Astrocyte (in vitro differentiated cells and primary cell): ENCODE results near the gene ARFIP1. TPM values are rescaled to one million over a fixed set of nuclear protein-coding genes. Genes with fewer than 3 reads are reported as not detected.
"Not testable (repeated sequence)": the region's sequence is repeated elsewhere in the genome, so short reads cannot be mapped to it uniquely, and the experiment has no call there.

Source experiments
- DNase-seq: peaks from one replicate; pipeline ENCODE4 v3.0.0-alpha.2; 2010; ENCODE audit warnings: low read depth
- FAIRE-seq: peaks from 2 replicates; lab custom pipeline; 2011; peaks lifted over from hg19 to GRCh38; lab: Jason Lieb, UNC
- H2AFZ ChIP-seq: 2 replicates; pipeline ENCODE4 v1.6.0; 2012; ENCODE audit warnings: low read depth, low read length, inconsistent platforms
- H3K27ac ChIP-seq: 2 replicates; pipeline ENCODE4 v1.5.1; 2011; ENCODE audit warnings: low read depth, low read length, inconsistent platforms
- H3K27me3 ChIP-seq: 2 replicates; pipeline ENCODE4 v1.6.0; 2011; ENCODE audit warnings: low read length, inconsistent platforms; ENCODE audit not compliant: insufficient read depth
- H3K36me3 ChIP-seq: 2 replicates; pipeline ENCODE4 v1.5.1; 2011; ENCODE audit warnings: low read length, inconsistent platforms; ENCODE audit not compliant: insufficient read depth
- H3K4me1 ChIP-seq: 2 replicates; pipeline ENCODE4 v1.5.1; 2011; ENCODE audit warnings: low read length, inconsistent platforms; ENCODE audit not compliant: insufficient read depth
- H3K4me2 ChIP-seq: 2 replicates; pipeline ENCODE4 v1.6.0; 2012; ENCODE audit warnings: low read length, inconsistent platforms
- H3K4me3 ChIP-seq: 2 replicates; pipeline ENCODE4 v1.5.1; 2011; ENCODE audit warnings: low read depth, mild to moderate bottlenecking, low read length, inconsistent platforms; ENCODE audit not compliant: insufficient read depth
- H3K79me2 ChIP-seq: 2 replicates; pipeline ENCODE4 v1.6.0; 2012; ENCODE audit warnings: mild to moderate bottlenecking, low read length, inconsistent platforms; ENCODE audit not compliant: insufficient read depth
- H3K9ac ChIP-seq: 2 replicates; pipeline ENCODE4 v1.6.0; 2012; ENCODE audit warnings: mild to moderate bottlenecking, low read length, inconsistent platforms
- H3K9me3 ChIP-seq: 2 replicates; pipeline ENCODE4 v1.5.1; 2012; ENCODE audit warnings: low read depth, mild to moderate bottlenecking, low read length, inconsistent platforms; ENCODE audit not compliant: insufficient read depth
- H4K20me1 ChIP-seq: 2 replicates; pipeline ENCODE4 v1.6.0; 2012; ENCODE audit warnings: low read length, inconsistent platforms; ENCODE audit not compliant: insufficient read depth
- H3K27ac Mint-ChIP-seq: one replicate; pipeline ENCODE4 v1.8.0; 2021; ENCODE audit warnings: mild to moderate bottlenecking, mixed read lengths; ENCODE audit not compliant: unreplicated experiment
- H3K27me3 Mint-ChIP-seq: one replicate; pipeline ENCODE4 v1.8.0; 2021; ENCODE audit warnings: low read depth, mixed read lengths; ENCODE audit not compliant: unreplicated experiment
- H3K36me3 Mint-ChIP-seq: one replicate; pipeline ENCODE4 v1.8.0; 2021; ENCODE audit warnings: low read depth, mixed read lengths; ENCODE audit not compliant: unreplicated experiment
- H3K4me1 Mint-ChIP-seq: one replicate; pipeline ENCODE4 v1.8.0; 2021; ENCODE audit warnings: low read depth, mixed read lengths; ENCODE audit not compliant: unreplicated experiment
- H3K4me3 Mint-ChIP-seq: one replicate; pipeline ENCODE4 v1.8.0; 2021; ENCODE audit warnings: mild to moderate bottlenecking, moderate library complexity, mixed read lengths; ENCODE audit not compliant: unreplicated experiment
- H3K9me3 Mint-ChIP-seq: one replicate; pipeline ENCODE4 v1.8.0; 2021; ENCODE audit warnings: mild to moderate bottlenecking, mixed read lengths; ENCODE audit not compliant: unreplicated experiment
- CTCF ChIP-seq: IDR thresholded peaks from 2 replicates; pipeline ENCODE4 v1.5.1; 2011; ENCODE audit warnings: low read depth, mild to moderate bottlenecking, inconsistent platforms, low read length, moderate library complexity; ENCODE audit not compliant: insufficient read depth
- EZH2 ChIP-seq: IDR thresholded peaks from 2 replicates; pipeline ENCODE4 v1.6.1; 2012; ENCODE audit warnings: mild to moderate bottlenecking, low read length, inconsistent platforms; ENCODE audit not compliant: insufficient read depth
- total RNA-seq: library from RNA; stranded (reverse); gene quantifications from 2 replicates; pipeline ENCODE4 v1.2.1, GENCODE V29; 2021

ARFIP1 gene
- total RNA-seq, 1 donor from 2014 or later: 30.7 TPM

GRCh38 chr4:152864361-152864760 is 84.6 kb downstream of the ARFIP1 start:
- FAIRE-seq: no peak
- no peak overlapping the region for H3K9ac ChIP-seq

GRCh38 chr4:152866432-152866993 is 86.8 kb downstream of the ARFIP1 start:
- H3K27ac ChIP-seq, H3K27me3 ChIP-seq, H3K9me3 ChIP-seq, H3K36me3 Mint-ChIP-seq, H3K4me3 Mint-ChIP-seq, H3K27ac Mint-ChIP-seq, H3K36me3 ChIP-seq, DNase-seq, H3K4me1 ChIP-seq, H2AFZ ChIP-seq, H3K79me2 ChIP-seq, H3K9me3 Mint-ChIP-seq, FAIRE-seq, H3K4me2 ChIP-seq, H4K20me1 ChIP-seq, H3K4me1 Mint-ChIP-seq, H3K9ac ChIP-seq, H3K27me3 Mint-ChIP-seq, H3K4me3 ChIP-seq: not testable (repeated sequence)

More at GRCh38 chr4:152864361-152864760, 84.6 kb downstream of the ARFIP1 start:
- peaks cover 4% of the 10 kb centered on the region for H3K36me3 ChIP-seq
- Mint-ChIP-seq H3K27me3 (no peaks in the 10 kb centered on the region), H3K9me3 (peaks cover 3% of the 10 kb centered on the region), H3K27ac (no peak overlapping the region), H3K4me1 (peaks cover 6% of the 10 kb centered on the region), H3K36me3 (peaks cover 6% of the 10 kb centered on the region), H3K4me3 (no peak overlapping the region)
- H4K20me1 ChIP-seq: peaks cover 4% of the 10 kb centered on the region
- H3K4me3 ChIP-seq: no peak overlapping the region
- H3K4me1 ChIP-seq: no peaks in the 10 kb centered on the region
- no peaks in the 10 kb centered on the region for H3K27me3 ChIP-seq
- H3K79me2 ChIP-seq: no peaks in the 10 kb centered on the region
- no peak for DNase-seq
- H2AFZ ChIP-seq: no peak overlapping the region
- TF ChIP-seq EZH2 (no peak), CTCF (no peak)
- no peak overlapping the region for H3K4me2 ChIP-seq
- H3K9me3 ChIP-seq: no peaks in the 10 kb centered on the region
- H3K27ac ChIP-seq: no peak overlapping the region

GRCh38 chr4:152870606-152871005 is 90.9 kb downstream of the ARFIP1 start:
- H3K27ac Mint-ChIP-seq: no peak overlapping the region
- no peak overlapping the region for H2AFZ ChIP-seq
- H3K4me2 ChIP-seq: no peak overlapping the region
- no peaks in the 10 kb centered on the region for H3K9me3 ChIP-seq
- no peaks in the 10 kb centered on the region for H4K20me1 ChIP-seq
- no peaks in the 10 kb centered on the region for H3K27me3 ChIP-seq
- H3K4me1 ChIP-seq: no peaks in the 10 kb centered on the region
- H3K9me3 Mint-ChIP-seq: peaks cover 3% of the 10 kb centered on the region
- no peak overlapping the region for H3K9ac ChIP-seq
- no peak overlapping the region for H3K4me3 Mint-ChIP-seq
- H3K27me3 Mint-ChIP-seq: no peaks in the 10 kb centered on the region
- H3K36me3 ChIP-seq: no peaks in the 10 kb centered on the region
- H3K36me3 Mint-ChIP-seq: peaks cover 9% of the 10 kb centered on the region
- peaks cover 5% of the 10 kb centered on the region for H3K4me1 Mint-ChIP-seq
- FAIRE-seq (no peak), DNase-seq (no peak)
- TF ChIP-seq EZH2 (no peak), CTCF (no peak)
- no peak overlapping the region for H3K4me3 ChIP-seq
- no peak overlapping the region for H3K27ac ChIP-seq
- H3K79me2 ChIP-seq: no peaks in the 10 kb centered on the region
